Keratinocyte (primary cell): ENCODE measurements around the gene ATE1.
"Not testable (repeated sequence)": the region's sequence is repeated elsewhere in the genome, so short reads cannot be mapped to it uniquely, and the experiment has no call there.

Experiments used
- CTCF ChIP-seq, 3 experiments: IDR thresholded peaks in 1 of 3; conservative IDR thresholded peaks in 1 of 3; optimal IDR thresholded peaks in 1 of 3; 2 replicates in 2 of 3; 3 replicates in 1 of 3; pipeline versions ENCODE3 to v1.5.1; 2011; ENCODE audit warnings: low read length in 3 of 3, mild to moderate bottlenecking in 3 of 3, moderate library complexity in 2 of 3, control low read depth in 1 of 3, inconsistent platforms in 1 of 3; ENCODE audit not compliant: insufficient read depth in 2 of 3; ENCODE audit errors: extremely low read depth in 1 of 3
- EZH2 ChIP-seq: IDR thresholded peaks from one replicate; pipeline ENCODE4 v1.6.1; 2012; ENCODE audit warnings: inconsistent platforms, mild to moderate bottlenecking, low read length, moderate library complexity

- not testable (repeated sequence) for TF ChIP-seq CTCF (optimal IDR thresholded peaks at IDR 0.05 in 1 of 3, IDR thresholded peaks at IDR 0.05 in 1 of 3, conservative IDR thresholded peaks at IDR 0.05 in 1 of 3; ENCODE audit: extremely low read depth in 1 of 3, insufficient read depth in 2 of 3, low read length in 3 of 3); EZH2
These were observed 101.1 kb downstream of the ATE1 start for GRCh38 chr10:121826773-121827172.
